DOHH2 (cell line): Measurements from ENCODE around the gene SCGB3A1.

Experiments used
- H3F3A ChIP-seq: fragments of 200-600 bp; sonication (generic), shearing (Covaris generic); 2 replicates; pipeline ENCODE4 v1.6.0; 2016; ENCODE audit warnings: antibody characterized with exemption, mild to moderate bottlenecking; ENCODE audit not compliant: control insufficient read depth, insufficient read depth
- H3K27ac ChIP-seq: fragments of 200-600 bp; sonication (generic); 2 replicates; pipeline ENCODE4 v1.5.1; 2014; ENCODE audit warnings: low read depth, mild to moderate bottlenecking, low read length, moderate library complexity
- H3K27me3 ChIP-seq: fragments of 200-600 bp; sonication (generic); 2 replicates; pipeline ENCODE4 v1.6.1; 2014; ENCODE audit warnings: mild to moderate bottlenecking, low read length, mixed read lengths; ENCODE audit not compliant: control insufficient read depth
- H3K36me3 ChIP-seq: fragments of 200-600 bp; sonication (generic); 2 replicates; pipeline ENCODE4 v1.6.1; 2014; ENCODE audit warnings: mild to moderate bottlenecking, low read length, moderate library complexity, mixed read lengths; ENCODE audit not compliant: control insufficient read depth
- H3K4me1 ChIP-seq: fragments of 200-600 bp; sonication (generic); 2 replicates; pipeline ENCODE4 v1.6.1; 2014; ENCODE audit warnings: mild to moderate bottlenecking, low read length, mixed read lengths; ENCODE audit not compliant: control insufficient read depth
- H3K4me2 ChIP-seq: fragments of 200-600 bp; sonication (generic); 2 replicates; pipeline ENCODE4 v1.6.0; 2014; ENCODE audit warnings: mild to moderate bottlenecking, low read length, moderate library complexity
- H3K4me3 ChIP-seq: fragments of 200-600 bp; sonication (generic); 2 replicates; pipeline ENCODE4 v1.5.1; 2014; ENCODE audit warnings: mild to moderate bottlenecking, low read length, mixed read lengths
- H3K79me2 ChIP-seq: fragments of 200-600 bp; sonication (generic); 2 replicates; pipeline ENCODE4 v1.6.1; 2014; ENCODE audit warnings: mild to moderate bottlenecking, low read length, mixed read lengths; ENCODE audit not compliant: control insufficient read depth
- H3K9me2 ChIP-seq: fragments of 200-600 bp; sonication (generic); replicated peaks from 2 replicates; pipeline ENCODE4 v1.6.1; 2014; ENCODE audit warnings: mild to moderate bottlenecking, low read length, mixed read lengths; ENCODE audit not compliant: control insufficient read depth
- H3K9me3 ChIP-seq: fragments of 200-600 bp; sonication (generic); 2 replicates; pipeline ENCODE4 v1.6.1; 2014; ENCODE audit warnings: antibody characterized with exemption, low read length, mixed read lengths; ENCODE audit not compliant: control insufficient read depth, insufficient read depth
- H4K20me1 ChIP-seq: fragments of 200-600 bp; sonication (generic); 2 replicates; pipeline ENCODE4 v1.6.0; 2014; ENCODE audit warnings: low read depth, mild to moderate bottlenecking, antibody characterized with exemption, low read length, moderate library complexity; ENCODE audit not compliant: control insufficient read depth, insufficient read depth
- EZH2phosphoT487 ChIP-seq: fragments of 200-600 bp; sonication (generic); IDR thresholded peaks from 2 replicates; pipeline ENCODE4 v1.6.1; 2017; ENCODE audit warnings: borderline replicate concordance, mild to moderate bottlenecking, antibody characterized with exemption, low read length, moderate library complexity, mixed read lengths
- TF ChIP-seq, protein P1 (sequence below): fragments of 200-600 bp; sonication (generic); IDR thresholded peaks from one replicate; pipeline ENCODE4 v1.5.1; 2014; ENCODE audit warnings: antibody characterized with exemption, mild to moderate bottlenecking, low read depth, low read length; ENCODE audit not compliant: poor library complexity, severe bottlenecking

Gene SCGB3A1, protein sequence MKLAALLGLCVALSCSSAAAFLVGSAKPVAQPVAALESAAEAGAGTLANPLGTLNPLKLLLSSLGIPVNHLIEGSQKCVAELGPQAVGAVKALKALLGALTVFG

DNA sequence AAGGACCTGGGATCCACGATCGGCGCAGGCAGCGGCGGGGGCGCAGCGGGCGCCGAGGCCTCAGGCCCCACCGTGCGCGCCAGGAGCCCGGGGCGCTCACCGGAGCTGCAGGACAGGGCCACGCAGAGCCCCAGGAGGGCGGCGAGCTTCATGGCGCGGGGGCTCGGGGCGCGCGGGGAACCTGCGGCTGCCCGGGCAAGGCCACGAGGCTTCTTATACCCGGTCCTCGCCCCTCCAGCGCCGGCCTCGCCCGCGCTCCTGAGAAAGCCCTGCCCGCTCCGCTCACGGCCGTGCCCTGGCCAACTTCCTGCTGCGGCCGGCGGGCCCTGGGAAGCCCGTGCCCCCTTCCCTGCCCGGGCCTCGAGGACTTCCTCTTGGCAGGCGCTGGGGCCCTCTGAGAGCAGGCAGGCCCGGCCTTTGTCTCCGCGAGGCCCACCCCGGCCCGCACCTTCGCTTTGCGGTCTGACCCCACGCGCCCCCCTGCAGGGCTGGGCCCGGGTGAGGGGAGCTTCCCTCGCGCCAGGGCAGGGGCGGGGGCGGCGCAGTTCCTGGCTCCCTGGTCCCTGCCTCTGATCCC is at the start of gene SCGB3A1:
Gene SCGB3A1, minus strand, starts transcription at position 189 of the 577 bp plus-strand sequence. Its CDS starts 37 bp downstream, at position 152.
- TF ChIP-seq, protein P1, sequence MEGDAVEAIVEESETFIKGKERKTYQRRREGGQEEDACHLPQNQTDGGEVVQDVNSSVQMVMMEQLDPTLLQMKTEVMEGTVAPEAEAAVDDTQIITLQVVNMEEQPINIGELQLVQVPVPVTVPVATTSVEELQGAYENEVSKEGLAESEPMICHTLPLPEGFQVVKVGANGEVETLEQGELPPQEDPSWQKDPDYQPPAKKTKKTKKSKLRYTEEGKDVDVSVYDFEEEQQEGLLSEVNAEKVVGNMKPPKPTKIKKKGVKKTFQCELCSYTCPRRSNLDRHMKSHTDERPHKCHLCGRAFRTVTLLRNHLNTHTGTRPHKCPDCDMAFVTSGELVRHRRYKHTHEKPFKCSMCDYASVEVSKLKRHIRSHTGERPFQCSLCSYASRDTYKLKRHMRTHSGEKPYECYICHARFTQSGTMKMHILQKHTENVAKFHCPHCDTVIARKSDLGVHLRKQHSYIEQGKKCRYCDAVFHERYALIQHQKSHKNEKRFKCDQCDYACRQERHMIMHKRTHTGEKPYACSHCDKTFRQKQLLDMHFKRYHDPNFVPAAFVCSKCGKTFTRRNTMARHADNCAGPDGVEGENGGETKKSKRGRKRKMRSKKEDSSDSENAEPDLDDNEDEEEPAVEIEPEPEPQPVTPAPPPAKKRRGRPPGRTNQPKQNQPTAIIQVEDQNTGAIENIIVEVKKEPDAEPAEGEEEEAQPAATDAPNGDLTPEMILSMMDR: no peak
- no peak for TF ChIP-seq EZH2phosphoT487
- no peaks in the 10 kb centered on the region for H3K9me3 ChIP-seq
- peak within 1 kb of the TSS; percentile 43; the same call in 1 of the 2 replicates for H3K4me3 ChIP-seq
- no peak within 1 kb of the TSS for H3K27ac ChIP-seq
- no peaks in the 10 kb centered on the region for H3K9me2 ChIP-seq
- no peaks in the 10 kb centered on the region for H4K20me1 ChIP-seq
- H3F3A ChIP-seq: no peaks in the 10 kb centered on the region
- peaks cover 4% of the 10 kb centered on the region; the same call in 1 of the 2 replicates for H3K27me3 ChIP-seq
- no peaks in the 10 kb centered on the region for H3K79me2 ChIP-seq
- peak within 1 kb of the TSS; percentile 48 for H3K4me2 ChIP-seq
- H3K36me3 ChIP-seq: no peaks in the 10 kb centered on the region
- H3K4me1 ChIP-seq: peaks cover 6% of the 10 kb centered on the region

DNA sequence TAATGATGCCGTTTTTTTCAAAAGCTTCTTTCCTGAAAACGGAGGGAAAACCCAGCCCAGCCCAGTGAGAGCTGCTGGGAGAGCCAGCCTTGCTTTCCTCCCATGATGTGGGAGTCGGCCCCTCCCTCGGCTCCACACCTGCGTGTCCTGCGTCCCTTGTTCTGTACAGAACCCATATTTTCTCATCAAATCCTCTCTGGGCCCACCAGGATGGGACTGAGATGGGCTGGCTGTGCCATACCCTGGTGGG is 49.2 kb upstream of the SCGB3A1 start:
- Histone ChIP-seq H3K27me3 (no peaks in the 10 kb centered on the region), H3K79me2 (no peaks in the 10 kb centered on the region), H3K9me3 (no peaks in the 10 kb centered on the region), H3K4me2 (no peak overlapping the region), H3K27ac (no peak overlapping the region), H4K20me1 (no peaks in the 10 kb centered on the region), H3K4me3 (no peak overlapping the region), H3K36me3 (no peaks in the 10 kb centered on the region), H3F3A (no peaks in the 10 kb centered on the region), H3K4me1 (no peaks in the 10 kb centered on the region), H3K9me2 (no peaks in the 10 kb centered on the region)
- TF ChIP-seq, protein P1: no peak
- TF ChIP-seq EZH2phosphoT487: no peak

DNA sequence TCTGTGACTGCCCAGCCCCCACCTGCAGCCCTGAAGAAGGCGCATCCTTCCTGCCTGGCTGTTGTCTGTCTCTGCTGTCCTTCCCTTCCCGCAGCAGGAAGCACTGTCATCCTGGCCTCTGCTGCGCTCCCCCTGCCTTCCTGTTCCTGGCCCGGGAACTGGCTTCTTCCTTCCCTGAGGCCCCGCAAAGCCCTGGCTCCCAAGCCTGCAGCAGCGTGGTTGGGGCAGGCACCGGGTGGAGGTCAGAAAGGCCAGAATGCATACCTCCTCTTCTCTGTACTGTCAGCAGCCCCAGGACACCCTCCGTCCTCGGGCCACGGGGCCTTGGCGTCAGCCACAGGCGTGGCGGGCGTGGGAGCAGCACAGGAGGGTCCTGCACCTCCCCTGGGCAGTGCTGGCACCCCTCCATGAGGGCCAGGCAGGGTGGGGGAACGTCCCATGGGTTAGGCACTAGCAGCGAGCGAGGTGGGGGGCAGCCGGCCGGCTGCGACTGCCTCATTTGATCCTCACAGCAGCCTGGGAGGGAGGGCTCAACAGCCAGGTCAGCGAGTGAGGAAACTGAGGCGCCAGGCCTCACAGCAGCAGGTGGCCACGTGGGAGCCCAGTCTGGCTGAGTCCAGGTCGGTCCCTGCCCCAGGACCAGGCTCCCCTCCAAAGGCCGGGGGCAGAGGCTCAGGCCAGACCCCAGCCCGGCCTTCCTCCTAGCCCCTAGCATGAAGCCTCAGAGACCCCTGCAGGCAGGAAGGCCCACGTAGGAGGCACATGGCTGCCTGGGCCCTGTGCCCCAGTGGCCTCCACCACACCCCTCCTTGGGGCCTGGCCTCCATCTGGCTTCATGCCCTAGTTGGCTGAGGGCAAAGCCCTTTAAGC is 48.7 kb upstream of the SCGB3A1 start:
- no peaks in the 10 kb centered on the region for H3F3A ChIP-seq
- no peaks in the 10 kb centered on the region for H3K9me3 ChIP-seq
- no peak for TF ChIP-seq EZH2phosphoT487
- TF ChIP-seq, protein P1: no peak
- no peaks in the 10 kb centered on the region for H3K4me1 ChIP-seq
- no peak overlapping the region for H3K4me2 ChIP-seq
- H3K9me2 ChIP-seq: no peaks in the 10 kb centered on the region
- no peaks in the 10 kb centered on the region for H3K27me3 ChIP-seq
- no peaks in the 10 kb centered on the region for H3K36me3 ChIP-seq
- no peak overlapping the region for H3K4me3 ChIP-seq
- no peak overlapping the region for H3K27ac ChIP-seq
- H4K20me1 ChIP-seq: no peaks in the 10 kb centered on the region
- no peaks in the 10 kb centered on the region for H3K79me2 ChIP-seq
